ENCODE data around the gene GALNT2. TPM values are rescaled to one million over a fixed set of nuclear protein-coding genes. Genes with fewer than 3 reads are reported as not detected.

The GALNT2 gene
- total and polyA plus RNA-seq, 2 of the 13 experiments (the other 11 are each of a cell fraction or from before 2014, with no cell fraction given) = 39.3 to 39.6 TPM

GRCh38 chr1:230186003-230186863 is 119.2 kb downstream of the GALNT2 start (continued):
- TF ChIP-seq NAIF1 (CRISPR knock-in tag; IDR thresholded peaks at IDR 0.05; ENCODE audit: borderline replicate concordance) (no peak), ZNF75D (CRISPR knock-in tag; IDR thresholded peaks at IDR 0.05; ENCODE audit: borderline replicate concordance) (no peak), ZBTB34 (CRISPR knock-in tag; IDR thresholded peaks at IDR 0.05) (no peak), KDM2A (CRISPR knock-in tag; IDR thresholded peaks at IDR 0.05; ENCODE audit: borderline replicate concordance, low read depth) (no peak; the same call in 1 of the 2 replicates), ZNF782 (CRISPR knock-in tag; IDR thresholded peaks at IDR 0.05; ENCODE audit: borderline replicate concordance) (no peak), ZNF3 (CRISPR knock-in tag; IDR thresholded peaks at IDR 0.05) (no peak), CREM (IDR thresholded peaks at IDR 0.05) (peak; percentile 47; the same call in 1 of the 2 replicates), CREM (CRISPR knock-in tag; IDR thresholded peaks at IDR 0.05) (no peak), GTF3A (CRISPR knock-in tag; conservative IDR thresholded peaks at IDR 0.05) (no peak), CCAR2 (optimal IDR thresholded peaks at IDR 0.05; ENCODE audit: low read depth, low read length) (no peak), ZNF280D (CRISPR knock-in tag; IDR thresholded peaks at IDR 0.05) (no peak), HMG20A (CRISPR knock-in tag; IDR thresholded peaks at IDR 0.05; ENCODE audit: borderline replicate concordance) (0 out of 2 replicates have a peak, but pooled peaks have one; percentile 47), FOXO1 (CRISPR knock-in tag; IDR thresholded peaks at IDR 0.05) (no peak), HOMEZ (CRISPR knock-in tag; IDR thresholded peaks at IDR 0.05; ENCODE audit: low read depth) (0 out of 2 replicates have a peak, but pooled peaks have one; percentile 36), ZEB1 (IDR thresholded peaks at IDR 0.05; ENCODE audit: insufficient replicate concordance, low read depth) (no peak), MBNL3 (CRISPR knock-in tag; conservative IDR thresholded peaks at IDR 0.05) (no peak), XBP1 (CRISPR knock-in tag; IDR thresholded peaks at IDR 0.05) (no peak), ATF3 (CRISPR knock-in tag; IDR thresholded peaks at IDR 0.05) (peak; percentile 49; the same call in 1 of the 2 replicates), FOXA3 (CRISPR knock-in tag; IDR thresholded peaks at IDR 0.05) (peak; percentile 72), GATAD2A (CRISPR knock-in tag; IDR thresholded peaks at IDR 0.05) (peak; percentile 74), IKZF5 (CRISPR knock-in tag; IDR thresholded peaks at IDR 0.05) (0 out of 2 replicates have a peak, but pooled peaks have one; percentile 38), TAF1 (CRISPR knock-in tag; IDR thresholded peaks at IDR 0.05) (no peak), KLF16 (CRISPR knock-in tag; IDR thresholded peaks at IDR 0.05) (peak in 1 of 2 experiments; percentile 27; a peak in 1 of 4 replicates)

All from HepG2 (cell line).